Measurements from ENCODE around the gene TUBA4B.

DNA sequence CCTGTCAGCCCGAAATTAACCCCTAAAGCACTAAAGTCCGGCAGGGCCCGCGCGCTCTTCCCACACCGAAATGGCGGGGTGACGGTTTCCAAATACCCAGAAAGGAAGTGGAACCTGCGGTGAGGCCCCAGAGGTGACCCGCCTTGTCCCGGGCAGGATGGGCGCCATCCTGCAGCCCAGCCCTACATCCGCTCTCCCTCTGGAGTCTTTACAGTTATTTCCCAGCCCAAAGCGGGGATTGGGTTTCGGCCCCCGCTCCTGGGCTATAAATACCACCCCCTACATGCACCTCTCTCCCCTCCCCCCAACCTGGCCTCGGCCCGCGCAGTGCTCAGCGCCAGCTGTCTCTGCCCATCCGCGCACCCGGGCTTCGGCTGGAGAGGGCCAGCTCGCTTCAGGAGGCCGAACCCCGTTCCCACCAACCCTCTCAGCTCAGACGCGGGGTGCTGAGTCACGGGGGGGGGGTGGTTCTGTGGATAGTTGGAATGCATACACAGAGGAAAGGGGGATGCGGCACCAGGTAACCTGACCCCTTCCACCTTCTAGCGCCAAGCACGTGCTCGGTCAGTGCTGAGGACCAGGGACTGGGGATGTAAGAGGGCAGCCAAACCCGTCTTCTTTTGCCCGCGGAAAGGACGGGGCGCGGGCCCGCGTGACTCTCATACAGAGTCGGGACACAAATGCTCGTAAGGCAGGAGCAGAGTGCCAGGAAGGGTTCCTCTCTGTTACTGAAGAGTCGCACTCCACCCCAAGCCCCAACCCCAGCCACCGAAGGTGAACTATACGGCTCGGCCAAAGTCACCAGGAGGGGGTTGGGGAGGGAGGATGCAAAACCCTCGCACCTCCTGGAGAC is at the start of gene TUBA4B:
- TF ChIP-seq CTCF (IDR thresholded peaks at IDR 0.05) (no peak), POLR2A (IDR thresholded peaks at IDR 0.05) (no peak)
